ENCODE measurements around the gene HCAR3. TPM values are rescaled to one million over a fixed set of nuclear protein-coding genes. Genes with fewer than 3 reads are reported as not detected.

HCAR3 gene
- polyA plus RNA-seq, 1 donor from 2014 or later, result not detected

DNA sequence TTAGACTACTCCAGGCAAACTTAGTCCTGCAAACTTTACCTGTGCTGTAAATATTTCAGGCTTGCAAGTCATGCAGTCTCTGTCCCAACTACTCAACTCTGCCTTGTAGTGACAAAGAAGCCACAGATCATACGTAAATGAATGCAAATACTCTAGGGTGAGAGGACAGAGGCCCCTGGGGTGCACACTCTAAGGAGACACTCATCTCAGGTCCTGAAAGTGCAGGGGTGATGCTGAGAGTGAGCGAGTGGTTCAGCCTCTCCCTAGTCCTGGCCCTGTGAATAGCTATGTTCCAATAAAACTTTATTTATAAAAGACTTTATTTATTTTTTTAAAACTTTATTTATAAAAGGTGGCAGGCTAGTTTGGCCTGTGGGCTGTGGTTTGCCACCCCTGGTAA lies 48.3 kb downstream of the HCAR3 start:
- no peaks in the 10 kb centered on the region for H3K9me2 ChIP-seq (ENCODE audit: insufficient read depth, low read length)
- TF ChIP-seq, protein P1, sequence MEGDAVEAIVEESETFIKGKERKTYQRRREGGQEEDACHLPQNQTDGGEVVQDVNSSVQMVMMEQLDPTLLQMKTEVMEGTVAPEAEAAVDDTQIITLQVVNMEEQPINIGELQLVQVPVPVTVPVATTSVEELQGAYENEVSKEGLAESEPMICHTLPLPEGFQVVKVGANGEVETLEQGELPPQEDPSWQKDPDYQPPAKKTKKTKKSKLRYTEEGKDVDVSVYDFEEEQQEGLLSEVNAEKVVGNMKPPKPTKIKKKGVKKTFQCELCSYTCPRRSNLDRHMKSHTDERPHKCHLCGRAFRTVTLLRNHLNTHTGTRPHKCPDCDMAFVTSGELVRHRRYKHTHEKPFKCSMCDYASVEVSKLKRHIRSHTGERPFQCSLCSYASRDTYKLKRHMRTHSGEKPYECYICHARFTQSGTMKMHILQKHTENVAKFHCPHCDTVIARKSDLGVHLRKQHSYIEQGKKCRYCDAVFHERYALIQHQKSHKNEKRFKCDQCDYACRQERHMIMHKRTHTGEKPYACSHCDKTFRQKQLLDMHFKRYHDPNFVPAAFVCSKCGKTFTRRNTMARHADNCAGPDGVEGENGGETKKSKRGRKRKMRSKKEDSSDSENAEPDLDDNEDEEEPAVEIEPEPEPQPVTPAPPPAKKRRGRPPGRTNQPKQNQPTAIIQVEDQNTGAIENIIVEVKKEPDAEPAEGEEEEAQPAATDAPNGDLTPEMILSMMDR (IDR thresholded peaks at IDR 0.05; ENCODE audit: poor library complexity, severe bottlenecking), result no peak
- no peak for TF ChIP-seq TAF1 (IDR thresholded peaks at IDR 0.05; ENCODE audit: low read depth)
- no peak for TF ChIP-seq EP300 (conservative IDR thresholded peaks at IDR 0.05; ENCODE audit: poor library complexity, severe bottlenecking)
- no peak for TF ChIP-seq SMC3 (conservative IDR thresholded peaks at IDR 0.05; ENCODE audit: poor library complexity)
- no peak for TF ChIP-seq POLR2AphosphoS5 (IDR thresholded peaks at IDR 0.05)
- TF ChIP-seq MXI1 (conservative IDR thresholded peaks at IDR 0.05; ENCODE audit: poor library complexity, severe bottlenecking), result no peak
- no peak for TF ChIP-seq RAD21 (conservative IDR thresholded peaks at IDR 0.05)
- TF ChIP-seq EZH2 (IDR thresholded peaks at IDR 0.05; ENCODE audit: borderline replicate concordance, insufficient read depth, low read length, poor library complexity, severe bottlenecking), result no peak
- TF ChIP-seq, protein P2, sequence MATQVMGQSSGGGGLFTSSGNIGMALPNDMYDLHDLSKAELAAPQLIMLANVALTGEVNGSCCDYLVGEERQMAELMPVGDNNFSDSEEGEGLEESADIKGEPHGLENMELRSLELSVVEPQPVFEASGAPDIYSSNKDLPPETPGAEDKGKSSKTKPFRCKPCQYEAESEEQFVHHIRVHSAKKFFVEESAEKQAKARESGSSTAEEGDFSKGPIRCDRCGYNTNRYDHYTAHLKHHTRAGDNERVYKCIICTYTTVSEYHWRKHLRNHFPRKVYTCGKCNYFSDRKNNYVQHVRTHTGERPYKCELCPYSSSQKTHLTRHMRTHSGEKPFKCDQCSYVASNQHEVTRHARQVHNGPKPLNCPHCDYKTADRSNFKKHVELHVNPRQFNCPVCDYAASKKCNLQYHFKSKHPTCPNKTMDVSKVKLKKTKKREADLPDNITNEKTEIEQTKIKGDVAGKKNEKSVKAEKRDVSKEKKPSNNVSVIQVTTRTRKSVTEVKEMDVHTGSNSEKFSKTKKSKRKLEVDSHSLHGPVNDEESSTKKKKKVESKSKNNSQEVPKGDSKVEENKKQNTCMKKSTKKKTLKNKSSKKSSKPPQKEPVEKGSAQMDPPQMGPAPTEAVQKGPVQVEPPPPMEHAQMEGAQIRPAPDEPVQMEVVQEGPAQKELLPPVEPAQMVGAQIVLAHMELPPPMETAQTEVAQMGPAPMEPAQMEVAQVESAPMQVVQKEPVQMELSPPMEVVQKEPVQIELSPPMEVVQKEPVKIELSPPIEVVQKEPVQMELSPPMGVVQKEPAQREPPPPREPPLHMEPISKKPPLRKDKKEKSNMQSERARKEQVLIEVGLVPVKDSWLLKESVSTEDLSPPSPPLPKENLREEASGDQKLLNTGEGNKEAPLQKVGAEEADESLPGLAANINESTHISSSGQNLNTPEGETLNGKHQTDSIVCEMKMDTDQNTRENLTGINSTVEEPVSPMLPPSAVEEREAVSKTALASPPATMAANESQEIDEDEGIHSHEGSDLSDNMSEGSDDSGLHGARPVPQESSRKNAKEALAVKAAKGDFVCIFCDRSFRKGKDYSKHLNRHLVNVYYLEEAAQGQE (IDR thresholded peaks at IDR 0.05; ENCODE audit: borderline replicate concordance), result no peak
- no peaks in the 10 kb centered on the region for H3F3A ChIP-seq (ENCODE audit: insufficient read depth, low read length, poor library complexity, severe bottlenecking)
- H3K9me3 ChIP-seq (ENCODE audit: low read length), result no peaks in the 10 kb centered on the region
- H3K4me3 ChIP-seq (ENCODE audit: low read length), result no peak overlapping the region
- no peak overlapping the region for H3K27ac ChIP-seq (ENCODE audit: low read length)
- no peak overlapping the region for H2AFZ ChIP-seq (ENCODE audit: low read depth, low read length)
- no peaks in the 10 kb centered on the region for H4K20me1 ChIP-seq (ENCODE audit: insufficient read depth)
- no peak overlapping the region for H3K9ac ChIP-seq (ENCODE audit: low read length)
- no peaks in the 10 kb centered on the region for H3K27me3 ChIP-seq (ENCODE audit: insufficient read depth, low read depth, low read length)
- H3K79me2 ChIP-seq (replicated peaks; ENCODE audit: insufficient read depth, low read length), result no peaks in the 10 kb centered on the region
- H3K36me3 ChIP-seq (ENCODE audit: insufficient read depth, low read length), result no peaks in the 10 kb centered on the region
- no peak overlapping the region for H3K4me2 ChIP-seq (ENCODE audit: low read length)

DNA sequence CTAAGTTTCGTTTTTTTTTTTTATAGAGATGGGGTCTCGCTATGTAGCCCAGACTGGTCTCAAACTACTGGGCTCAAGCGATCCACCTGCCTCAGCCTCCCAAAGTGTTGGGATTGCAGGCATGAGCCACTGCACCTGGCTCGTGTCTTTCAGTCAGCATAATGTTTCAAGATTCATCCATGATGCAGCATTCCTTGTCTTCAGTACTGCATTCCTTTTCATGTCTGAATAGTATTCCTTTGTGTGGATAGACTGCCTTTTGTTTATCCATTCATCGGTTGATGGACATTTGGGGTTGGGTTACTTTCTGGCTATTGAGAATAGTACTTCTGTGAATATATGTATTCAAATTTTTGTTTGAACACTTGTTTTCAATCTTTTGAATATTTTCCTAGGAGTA lies 50.9 kb downstream of the HCAR3 start:
- Histone ChIP-seq H2AFZ (ENCODE audit: low read depth, low read length) (no peak overlapping the region), H3K9me2 (ENCODE audit: insufficient read depth, low read length) (no peaks in the 10 kb centered on the region), H3K27me3 (ENCODE audit: insufficient read depth, low read depth, low read length) (no peaks in the 10 kb centered on the region), H3K79me2 (replicated peaks; ENCODE audit: insufficient read depth, low read length) (no peaks in the 10 kb centered on the region), H4K20me1 (ENCODE audit: insufficient read depth) (no peaks in the 10 kb centered on the region), H3K4me3 (ENCODE audit: low read length) (no peak overlapping the region), H3K9me3 (ENCODE audit: low read length) (no peaks in the 10 kb centered on the region), H3K9ac (ENCODE audit: low read length) (no peak overlapping the region), H3F3A (ENCODE audit: insufficient read depth, low read length, poor library complexity, severe bottlenecking) (no peaks in the 10 kb centered on the region), H3K4me2 (ENCODE audit: low read length) (no peak overlapping the region), H3K36me3 (ENCODE audit: insufficient read depth, low read length) (no peaks in the 10 kb centered on the region), H3K27ac (ENCODE audit: low read length) (no peak overlapping the region)
- TF ChIP-seq EZH2 (IDR thresholded peaks at IDR 0.05; ENCODE audit: borderline replicate concordance, insufficient read depth, low read length, poor library complexity, severe bottlenecking) (no peak), TAF1 (IDR thresholded peaks at IDR 0.05; ENCODE audit: low read depth) (no peak), SMC3 (conservative IDR thresholded peaks at IDR 0.05; ENCODE audit: poor library complexity) (no peak), RAD21 (conservative IDR thresholded peaks at IDR 0.05) (no peak), POLR2AphosphoS5 (IDR thresholded peaks at IDR 0.05) (no peak), MXI1 (conservative IDR thresholded peaks at IDR 0.05; ENCODE audit: poor library complexity, severe bottlenecking) (no peak), EP300 (conservative IDR thresholded peaks at IDR 0.05; ENCODE audit: poor library complexity, severe bottlenecking) (no peak)
- TF ChIP-seq, protein P2 (IDR thresholded peaks at IDR 0.05; ENCODE audit: borderline replicate concordance), result no peak
- TF ChIP-seq, protein P1 (IDR thresholded peaks at IDR 0.05; ENCODE audit: poor library complexity, severe bottlenecking), result no peak
